Measurements from ENCODE around the gene VCL. TPM values are rescaled to one million over a fixed set of nuclear protein-coding genes. Genes with fewer than 3 reads are reported as not detected.

Gene VCL
- total RNA-seq, 4 donors from 2014 or later = 54.8 to 92.9 (median 64.7) TPM

DNA sequence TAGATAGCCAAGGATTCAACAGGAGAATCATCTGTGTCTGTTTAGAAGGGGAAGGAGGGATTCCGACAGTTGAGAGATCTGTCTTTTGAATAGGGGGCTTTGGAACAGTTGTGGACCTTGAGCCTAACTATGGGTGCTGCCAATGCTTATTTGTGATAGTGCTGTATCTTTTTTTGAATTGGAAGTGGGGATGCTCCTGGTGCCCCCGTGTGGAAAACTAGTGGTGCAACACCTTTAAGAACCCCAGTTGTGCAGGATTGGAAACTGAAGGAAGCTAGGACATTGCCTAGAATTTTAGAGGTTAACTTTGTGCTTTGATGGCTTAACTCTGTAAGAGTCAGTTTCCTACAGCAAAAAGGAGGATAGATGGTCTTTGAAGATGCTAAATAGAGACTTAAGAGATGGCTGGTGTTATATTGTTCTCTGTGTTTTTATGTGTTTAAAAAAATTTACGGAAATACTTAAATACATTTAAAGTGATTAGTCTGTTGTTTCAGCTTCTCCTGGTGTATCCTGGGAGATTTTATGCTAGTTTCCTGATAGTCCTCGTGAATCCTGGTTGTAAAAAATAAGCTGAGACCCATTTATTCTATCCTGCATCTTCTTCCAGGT is 83.4 kb downstream of the VCL start:
- no peaks in the 10 kb centered on the region for H3K27me3 ChIP-seq
- H3K36me3 ChIP-seq = peaks cover 27% of the 10 kb centered on the region
- no peaks in the 10 kb centered on the region for H3K9me3 ChIP-seq
- H3K4me3 ChIP-seq = no peak overlapping the region
- H3K27ac ChIP-seq = no peak overlapping the region
- TF ChIP-seq, protein P1, sequence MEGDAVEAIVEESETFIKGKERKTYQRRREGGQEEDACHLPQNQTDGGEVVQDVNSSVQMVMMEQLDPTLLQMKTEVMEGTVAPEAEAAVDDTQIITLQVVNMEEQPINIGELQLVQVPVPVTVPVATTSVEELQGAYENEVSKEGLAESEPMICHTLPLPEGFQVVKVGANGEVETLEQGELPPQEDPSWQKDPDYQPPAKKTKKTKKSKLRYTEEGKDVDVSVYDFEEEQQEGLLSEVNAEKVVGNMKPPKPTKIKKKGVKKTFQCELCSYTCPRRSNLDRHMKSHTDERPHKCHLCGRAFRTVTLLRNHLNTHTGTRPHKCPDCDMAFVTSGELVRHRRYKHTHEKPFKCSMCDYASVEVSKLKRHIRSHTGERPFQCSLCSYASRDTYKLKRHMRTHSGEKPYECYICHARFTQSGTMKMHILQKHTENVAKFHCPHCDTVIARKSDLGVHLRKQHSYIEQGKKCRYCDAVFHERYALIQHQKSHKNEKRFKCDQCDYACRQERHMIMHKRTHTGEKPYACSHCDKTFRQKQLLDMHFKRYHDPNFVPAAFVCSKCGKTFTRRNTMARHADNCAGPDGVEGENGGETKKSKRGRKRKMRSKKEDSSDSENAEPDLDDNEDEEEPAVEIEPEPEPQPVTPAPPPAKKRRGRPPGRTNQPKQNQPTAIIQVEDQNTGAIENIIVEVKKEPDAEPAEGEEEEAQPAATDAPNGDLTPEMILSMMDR (IDR thresholded peaks at IDR 0.05) = peak; percentile 70
- TF ChIP-seq EP300 (IDR thresholded peaks at IDR 0.05) = no peak
- WGBS = 48% methylated on average over 4 of the region's 4 CpGs
- DNase-seq (ENCODE audit: low spot score in 2 of 2) = no peak
- peaks cover 15% of the 10 kb centered on the region for H3K4me1 ChIP-seq

DNA sequence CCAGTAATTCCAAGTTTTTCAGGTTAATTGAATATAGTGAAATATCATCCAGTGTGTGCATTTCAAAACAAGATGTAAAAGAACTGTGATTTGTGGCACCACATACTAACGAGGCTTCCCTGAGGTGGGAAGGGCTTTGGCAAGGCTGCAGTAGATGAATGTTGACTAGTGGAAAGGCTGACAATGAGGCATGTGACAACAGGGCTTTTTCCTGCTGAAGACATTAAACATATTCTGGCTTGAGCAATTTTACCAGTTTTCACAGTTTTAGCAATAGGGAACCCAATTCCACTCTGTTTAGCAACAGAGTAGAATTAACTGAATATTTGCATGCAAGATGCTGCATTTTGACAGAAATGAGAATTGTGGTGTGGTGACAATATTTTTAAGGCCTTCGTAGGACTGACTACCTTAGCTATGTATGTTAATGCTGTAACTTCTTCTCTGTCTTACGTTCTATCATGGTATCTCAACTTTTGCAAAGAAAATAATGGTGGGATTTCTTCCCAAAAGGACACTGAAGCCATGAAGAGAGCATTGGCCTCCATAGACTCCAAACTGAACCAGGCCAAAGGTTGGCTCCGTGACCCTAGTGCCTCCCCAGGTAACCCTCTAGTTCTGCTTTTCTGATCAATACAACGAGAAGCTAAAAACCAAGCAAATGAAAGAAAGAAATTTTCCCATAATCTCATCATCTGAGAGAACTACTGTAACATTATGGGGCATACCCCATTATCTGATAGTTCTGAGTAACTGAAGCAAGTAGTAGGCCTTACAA is 84.2 kb downstream of the VCL start:
- no peak overlapping the region for H3K27ac ChIP-seq
- peaks cover 15% of the 10 kb centered on the region for H3K4me1 ChIP-seq
- H3K9me3 ChIP-seq = no peaks in the 10 kb centered on the region
- peaks cover 25% of the 10 kb centered on the region for H3K36me3 ChIP-seq
- no peak overlapping the region for H3K4me3 ChIP-seq
- 52% methylated on average over 5 of the region's 5 CpGs for WGBS
- TF ChIP-seq POLR2A (IDR thresholded peaks at IDR 0.05) = no peak
- no peaks in the 10 kb centered on the region for H3K27me3 ChIP-seq
- DNase-seq (ENCODE audit: low spot score in 2 of 2) = no peak

DNA sequence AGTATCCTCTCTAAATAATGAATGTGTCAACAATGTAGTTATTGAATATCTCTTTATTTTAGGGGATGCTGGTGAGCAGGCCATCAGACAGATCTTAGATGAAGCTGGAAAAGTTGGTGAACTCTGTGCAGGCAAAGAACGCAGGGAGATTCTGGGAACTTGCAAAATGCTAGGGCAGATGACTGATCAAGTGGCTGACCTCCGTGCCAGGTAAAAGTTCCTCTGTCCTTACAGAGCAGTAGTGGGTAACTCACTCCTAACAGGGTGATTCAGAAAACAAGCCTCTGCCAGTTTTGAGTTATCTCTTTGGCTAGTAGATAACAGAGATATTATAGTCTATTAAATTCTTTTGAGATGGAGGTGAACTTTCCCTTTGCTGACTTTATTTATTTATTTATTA is 85.4 kb downstream of the VCL start:
- DNase-seq (ENCODE audit: low spot score in 2 of 2) = no peak
- 86% methylated on average over 2 of the region's 2 CpGs for WGBS
- Histone ChIP-seq H3K36me3 (peaks cover 25% of the 10 kb centered on the region), H3K27me3 (no peaks in the 10 kb centered on the region), H3K4me1 (peaks cover 15% of the 10 kb centered on the region), H3K4me3 (no peak overlapping the region), H3K27ac (no peak overlapping the region), H3K9me3 (no peaks in the 10 kb centered on the region)
- TF ChIP-seq EP300 (IDR thresholded peaks at IDR 0.05) (no peak), POLR2A (IDR thresholded peaks at IDR 0.05) (no peak), POLR2AphosphoS5 (IDR thresholded peaks at IDR 0.05) (no peak)
- TF ChIP-seq, protein P1 (IDR thresholded peaks at IDR 0.05) = no peak

DNA sequence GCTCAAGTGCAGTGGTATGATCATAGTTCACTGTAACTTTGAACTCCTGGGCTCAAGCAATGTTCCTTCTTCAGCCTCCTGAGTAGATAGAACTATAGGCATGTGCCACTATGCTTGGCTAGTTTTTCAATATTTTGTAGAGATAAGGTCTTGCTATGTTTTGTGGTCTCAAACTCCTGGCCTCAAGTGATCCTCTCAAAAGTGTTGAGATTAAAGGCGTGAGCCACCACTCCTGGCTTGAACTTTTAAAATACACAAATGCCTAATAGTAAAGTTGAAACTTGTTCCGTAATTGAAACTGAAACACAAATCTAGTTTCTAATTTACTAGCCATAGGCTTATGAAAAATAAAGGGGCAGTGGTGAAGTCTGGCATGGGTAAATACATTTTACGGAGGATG is 87.0 kb downstream of the VCL start:
- peaks cover 8% of the 10 kb centered on the region for H3K4me1 ChIP-seq
- no peaks in the 10 kb centered on the region for H3K27me3 ChIP-seq
- TF ChIP-seq, protein P1 (IDR thresholded peaks at IDR 0.05) = no peak
- TF ChIP-seq POLR2AphosphoS5 (IDR thresholded peaks at IDR 0.05) = no peak
- no peak for TF ChIP-seq POLR2A (IDR thresholded peaks at IDR 0.05)
- TF ChIP-seq EP300 (IDR thresholded peaks at IDR 0.05) = no peak
- H3K9me3 ChIP-seq = no peaks in the 10 kb centered on the region
- no peak overlapping the region for H3K27ac ChIP-seq
- WGBS = 94% methylated on average over 3 of the region's 3 CpGs
- DNase-seq (ENCODE audit: low spot score in 2 of 2) = no peak
- peaks cover 32% of the 10 kb centered on the region for H3K36me3 ChIP-seq
- H3K4me3 ChIP-seq = no peak overlapping the region

DNA sequence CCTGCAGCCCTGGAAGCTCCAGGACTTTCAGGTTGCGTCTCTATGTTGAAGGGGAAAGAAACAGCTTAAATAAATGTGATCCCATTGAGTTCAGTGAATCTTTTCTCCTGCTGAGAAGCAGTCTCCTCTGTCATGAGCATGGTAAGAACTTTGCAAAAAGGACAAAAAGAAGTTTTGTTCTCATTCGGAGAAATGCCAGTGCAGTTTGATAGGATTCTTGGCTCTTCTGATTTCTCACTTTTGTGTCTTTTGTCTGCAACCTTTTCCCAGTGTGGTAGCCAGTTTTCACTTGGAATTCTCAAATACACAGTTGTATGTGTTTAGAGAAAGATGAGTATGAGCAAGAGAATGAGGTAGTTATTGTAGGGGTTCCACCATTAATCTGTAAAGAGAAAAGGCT is 88.4 kb downstream of the VCL start:
- Histone ChIP-seq H3K27me3 (no peaks in the 10 kb centered on the region), H3K9me3 (no peaks in the 10 kb centered on the region), H3K4me1 (peaks cover under 1% of the 10 kb centered on the region), H3K4me3 (no peak overlapping the region), H3K27ac (no peak overlapping the region), H3K36me3 (peaks cover 43% of the 10 kb centered on the region)
- 67% methylated on average over 2 of the region's 2 CpGs for WGBS
- TF ChIP-seq POLR2A (IDR thresholded peaks at IDR 0.05) (no peak), POLR2AphosphoS5 (IDR thresholded peaks at IDR 0.05) (no peak), EP300 (IDR thresholded peaks at IDR 0.05) (no peak)
- TF ChIP-seq, protein P1 (IDR thresholded peaks at IDR 0.05) = no peak
- DNase-seq (ENCODE audit: low spot score in 2 of 2) = no peak

Data from suprapubic skin (tissue), 4 donors.